H1 (cell line): Measurements from ENCODE around the gene CD200R1L.

Experiments
- JUN ChIP-seq: IDR thresholded peaks from 2 replicates; pipeline ENCODE4 v1.6.1; 2011; ENCODE audit warnings: low read depth, mild to moderate bottlenecking, improper control_type of control experiment, low read length
- KDM1A ChIP-seq: fragments of 200-600, 300-600 bp; sonication (generic); IDR thresholded peaks from 2 replicates; pipeline ENCODE4 v1.7.1; 2016; ENCODE audit warnings: mild to moderate bottlenecking, low read length, borderline replicate concordance
- RAD21 ChIP-seq, 2 experiments: IDR thresholded peaks in 1 of 2; conservative IDR thresholded peaks in 1 of 2; 2 replicates each; pipeline ENCODE4 v1.6.1; 2011; ENCODE audit warnings: low read depth in 2 of 2, low read length in 2 of 2, improper control_type of control experiment in 1 of 2, inconsistent platforms in 1 of 2, mild to moderate bottlenecking in 1 of 2, moderate library complexity in 1 of 2

DNA sequence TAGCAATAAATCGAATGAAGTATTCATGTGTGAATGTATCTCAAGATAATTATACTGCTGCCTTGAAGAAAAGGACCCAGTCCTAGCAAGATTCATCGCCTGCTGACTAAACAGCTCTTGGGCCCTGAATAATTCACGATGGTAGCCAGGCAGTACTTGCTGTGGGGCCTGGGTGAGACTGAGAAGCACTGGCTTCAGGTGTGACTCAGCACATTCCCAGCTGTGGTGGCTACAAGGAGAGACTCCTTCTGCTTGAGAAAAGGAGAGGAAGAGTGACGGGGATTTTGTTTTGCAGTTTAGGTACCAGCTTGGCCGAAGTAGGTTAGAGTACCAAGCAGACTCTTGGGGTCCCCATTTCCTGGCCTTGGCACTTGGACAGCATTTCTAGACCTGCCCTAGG lies 47.6 kb upstream of the CD200R1L start:
- TF ChIP-seq RAD21 (IDR thresholded peaks at IDR 0.05 in 1 of 2, conservative IDR thresholded peaks at IDR 0.05 in 1 of 2; ENCODE audit: low read depth in 2 of 2, low read length in 2 of 2), result no peak
- no peak for TF ChIP-seq JUN
- TF ChIP-seq KDM1A, result no peak
